ENCODE data around the gene CDS1. TPM values are rescaled to one million over a fixed set of nuclear protein-coding genes. Genes with fewer than 3 reads are reported as not detected.
A peak's percentile ranks its signal among the peaks of the same experiment; 100 is the strongest.
"Not testable (repeated sequence)": the region's sequence is repeated elsewhere in the genome, so short reads cannot be mapped to it uniquely, and the experiment has no call there.

Gene CDS1
- total RNA-seq, 2 donors from 2014 or later = 0.47 to 0.76 TPM

DNA sequence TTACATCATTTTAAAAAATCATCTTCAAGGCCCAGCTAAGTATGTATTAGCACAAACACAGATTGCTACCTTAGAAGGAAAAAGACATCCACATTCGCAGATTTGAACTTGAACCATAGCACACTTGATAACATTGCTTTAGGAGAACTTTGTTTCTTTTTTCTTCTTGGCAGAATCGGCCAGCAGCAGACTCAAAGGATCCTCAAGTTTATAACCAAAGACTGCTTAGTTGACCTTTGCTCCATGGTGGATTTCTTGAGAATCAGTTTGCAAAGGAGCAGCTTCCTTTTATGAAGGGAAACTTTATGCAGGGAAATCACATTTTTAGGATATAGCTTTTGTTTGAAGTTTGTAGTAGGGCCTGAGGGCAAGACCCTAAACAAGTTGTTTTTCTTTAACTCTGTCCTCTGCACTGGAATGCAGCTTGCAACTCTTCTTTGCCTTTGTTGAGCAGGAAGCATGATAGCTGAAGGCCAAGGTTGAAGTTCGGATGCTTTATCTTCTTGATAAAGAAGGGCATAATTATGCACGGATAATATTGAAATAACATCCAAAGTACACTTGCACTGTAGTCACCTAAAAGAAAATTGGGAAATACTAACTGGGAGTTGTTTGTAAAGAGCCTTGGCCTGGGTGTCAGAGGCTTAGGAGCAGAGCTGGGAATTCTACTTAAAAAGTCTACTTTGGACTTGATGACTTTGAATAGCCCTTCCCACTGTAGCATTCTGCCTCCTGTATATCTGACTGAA, 78.4 kb downstream of the CDS1 start:
- DNase-seq = no peak
- Mint-ChIP-seq H3K27me3 (no peaks in the 10 kb centered on the region), H3K4me1 (no peaks in the 10 kb centered on the region), H3K36me3 (ENCODE audit: low read depth) (no peaks in the 10 kb centered on the region), H3K4me3 (no peak overlapping the region), H3K27ac (no peak overlapping the region)
- H3K9me3 ChIP-seq (ENCODE audit: control insufficient read depth, low read length, poor library complexity, severe bottlenecking) = no peaks in the 10 kb centered on the region
- no peak for ATAC-seq

DNA sequence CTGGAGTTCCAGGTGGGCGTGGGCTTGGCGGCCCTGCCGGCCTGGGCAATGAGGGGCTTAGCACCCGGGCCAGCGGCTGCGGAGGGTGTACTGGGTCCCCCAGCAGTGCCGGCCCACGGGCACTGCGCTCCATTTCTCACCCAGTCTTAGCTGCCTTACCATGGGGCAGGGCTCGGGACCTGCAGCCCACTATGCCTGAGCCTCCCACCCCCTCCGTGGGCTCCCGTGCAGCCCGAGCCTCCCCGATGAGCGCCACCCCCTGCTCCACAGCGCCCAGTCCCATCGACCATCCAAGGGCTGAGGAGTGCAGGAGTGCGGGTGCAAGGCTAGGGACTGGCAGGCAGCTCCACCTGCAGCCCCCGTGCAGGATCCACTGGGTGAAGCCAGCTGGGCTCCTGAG, 81.8 kb downstream of the CDS1 start:
- not testable (repeated sequence) for H3K4me1 Mint-ChIP-seq; DNase-seq; ATAC-seq; H3K27ac Mint-ChIP-seq; H3K9me3 ChIP-seq (ENCODE audit: control insufficient read depth, low read length, poor library complexity, severe bottlenecking); H3K4me3 Mint-ChIP-seq; H3K36me3 Mint-ChIP-seq (ENCODE audit: low read depth); H3K27me3 Mint-ChIP-seq

DNA sequence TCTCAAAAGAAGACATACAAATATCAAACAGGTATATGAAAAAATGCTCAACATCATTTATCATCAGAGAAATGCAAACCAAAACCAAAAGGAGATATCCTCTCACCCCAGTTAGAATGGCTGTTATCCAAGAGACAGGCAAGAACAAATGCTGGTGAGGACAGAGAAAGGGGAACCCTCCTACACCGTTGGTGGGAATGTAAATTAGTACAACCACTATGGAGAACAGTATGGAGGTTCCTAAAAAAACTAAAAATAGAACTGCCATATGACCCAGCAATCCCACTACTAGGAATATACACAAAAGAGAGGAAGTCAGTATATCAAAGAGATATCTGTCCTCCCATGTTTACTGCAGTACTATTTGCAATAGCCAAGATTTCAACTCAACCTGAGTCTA, 83.5 kb downstream of the CDS1 start:
- ATAC-seq (no peak), DNase-seq (no peak)
- H3K27me3 Mint-ChIP-seq = no peaks in the 10 kb centered on the region
- H3K27ac Mint-ChIP-seq = no peak overlapping the region
- H3K9me3 ChIP-seq (ENCODE audit: control insufficient read depth, low read length, poor library complexity, severe bottlenecking) = no peaks in the 10 kb centered on the region
- H3K4me3 Mint-ChIP-seq = no peak overlapping the region
- H3K4me1 Mint-ChIP-seq = no peaks in the 10 kb centered on the region
- H3K36me3 Mint-ChIP-seq (ENCODE audit: low read depth) = no peaks in the 10 kb centered on the region

DNA sequence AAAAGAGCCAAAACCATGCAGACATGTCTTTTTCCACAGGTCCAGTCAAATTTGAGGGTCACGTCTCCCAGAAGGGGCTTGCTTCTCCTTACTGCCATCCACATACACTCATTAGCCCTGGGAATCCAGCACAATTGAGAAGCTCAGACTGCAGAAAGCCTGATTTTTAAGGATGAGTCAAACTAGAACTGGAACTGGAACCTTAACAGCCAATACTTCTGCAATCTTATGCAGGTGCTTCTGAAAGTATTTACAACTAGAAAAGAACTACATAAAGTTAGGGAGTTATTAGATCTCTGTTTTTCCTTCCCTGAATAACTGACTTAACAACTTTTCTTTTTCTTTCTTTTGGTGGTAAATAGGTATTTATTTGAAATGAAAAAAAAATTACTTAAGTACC, 86.3 kb downstream of the CDS1 start:
- ATAC-seq (no peak), DNase-seq (no peak)
- no peak overlapping the region for H3K27ac Mint-ChIP-seq
- no peaks in the 10 kb centered on the region for H3K4me1 Mint-ChIP-seq
- H3K4me3 Mint-ChIP-seq = no peak overlapping the region
- no peaks in the 10 kb centered on the region for H3K9me3 ChIP-seq (ENCODE audit: control insufficient read depth, low read length, poor library complexity, severe bottlenecking)
- H3K36me3 Mint-ChIP-seq (ENCODE audit: low read depth) = no peaks in the 10 kb centered on the region
- H3K27me3 Mint-ChIP-seq = no peaks in the 10 kb centered on the region

DNA sequence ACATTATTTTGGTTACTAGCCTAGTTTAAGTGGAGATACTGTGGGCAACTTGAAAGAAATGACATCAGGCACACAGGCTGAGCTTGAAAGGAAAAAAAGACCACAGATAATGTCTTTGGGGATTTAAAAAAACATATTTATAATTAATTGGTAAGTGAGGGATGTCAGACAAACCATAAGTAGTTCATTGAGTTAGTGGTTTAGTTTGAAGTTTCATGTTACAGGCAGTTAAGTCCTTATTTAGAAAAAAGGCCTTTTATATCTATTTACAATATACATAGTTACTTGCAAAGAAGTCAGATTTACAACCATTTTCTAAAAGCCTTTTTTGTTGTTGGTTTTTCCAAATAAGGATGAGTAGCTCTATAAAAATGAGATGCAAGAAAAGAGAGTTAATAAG, 89.2 kb downstream of the CDS1 start:
- ATAC-seq = no peak
- Mint-ChIP-seq H3K27me3 (peaks cover 5% of the 10 kb centered on the region), H3K4me1 (no peaks in the 10 kb centered on the region), H3K4me3 (no peak overlapping the region), H3K36me3 (ENCODE audit: low read depth) (no peaks in the 10 kb centered on the region), H3K27ac (no peak overlapping the region)
- no peak for DNase-seq
- no peaks in the 10 kb centered on the region for H3K9me3 ChIP-seq (ENCODE audit: control insufficient read depth, low read length, poor library complexity, severe bottlenecking)

DNA sequence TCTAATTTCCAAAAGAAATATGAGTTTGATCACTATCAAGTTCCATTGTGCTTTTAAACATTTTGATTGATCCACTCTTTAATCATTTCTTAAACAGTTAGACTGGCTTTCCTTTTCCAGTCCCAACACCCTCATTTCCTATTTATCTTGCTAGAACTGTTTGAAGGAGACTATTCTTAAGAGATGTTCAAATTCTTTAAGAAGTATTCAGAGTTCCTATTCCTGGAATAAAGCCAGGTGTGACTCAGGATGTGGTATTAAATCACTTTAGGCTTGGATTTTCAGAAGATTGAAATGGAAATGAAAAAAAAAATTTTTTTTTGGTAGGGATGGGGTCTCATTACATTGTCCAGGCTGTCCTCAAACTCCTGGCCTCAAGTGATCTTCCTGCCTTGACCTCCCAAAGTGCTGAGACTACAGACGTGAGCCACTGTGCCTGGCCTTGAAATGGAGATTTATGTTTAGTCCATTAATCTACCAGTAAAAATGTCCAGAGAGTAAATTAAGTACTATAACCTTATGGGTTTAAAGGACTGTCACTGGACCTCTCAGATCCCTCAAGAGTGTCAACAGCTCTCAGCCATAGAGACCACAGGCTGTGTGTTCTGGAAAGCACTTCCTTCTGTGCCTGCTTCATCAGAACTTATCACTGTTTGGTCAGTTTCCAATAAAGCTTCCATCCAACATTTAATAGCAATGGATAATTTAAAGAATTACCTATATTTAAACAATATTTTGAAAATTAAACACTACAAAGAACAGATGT, 90.7 kb downstream of the CDS1 start:
- Mint-ChIP-seq H3K36me3 (ENCODE audit: low read depth) (no peaks in the 10 kb centered on the region), H3K4me1 (no peaks in the 10 kb centered on the region), H3K4me3 (no peak overlapping the region), H3K27me3 (peaks cover 5% of the 10 kb centered on the region), H3K27ac (no peak overlapping the region)
- H3K9me3 ChIP-seq (ENCODE audit: control insufficient read depth, low read length, poor library complexity, severe bottlenecking) = no peaks in the 10 kb centered on the region
- DNase-seq = no peak
- no peak for ATAC-seq

DNA sequence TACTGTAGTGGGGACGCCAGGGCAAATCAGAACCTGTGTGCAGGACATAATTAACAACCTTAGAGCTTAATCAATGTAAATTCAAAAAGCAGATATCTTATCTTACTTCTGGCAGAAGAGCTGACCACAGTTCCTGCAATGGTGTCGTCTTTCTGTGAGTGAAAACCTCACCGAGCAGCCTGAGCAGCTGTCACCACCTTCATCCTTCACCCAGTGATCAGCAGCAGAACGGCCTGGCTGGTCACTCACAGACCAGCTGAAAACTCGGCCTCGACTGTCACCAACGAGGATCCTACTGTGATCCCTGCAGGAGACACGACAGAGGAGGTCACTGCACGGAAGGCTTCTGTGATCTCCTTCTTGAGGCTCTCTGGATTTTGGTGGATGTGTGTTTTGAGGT, 94.2 kb downstream of the CDS1 start:
- H3K36me3 Mint-ChIP-seq (ENCODE audit: low read depth) = no peaks in the 10 kb centered on the region
- H3K4me1 Mint-ChIP-seq = peaks cover 5% of the 10 kb centered on the region

DNA sequence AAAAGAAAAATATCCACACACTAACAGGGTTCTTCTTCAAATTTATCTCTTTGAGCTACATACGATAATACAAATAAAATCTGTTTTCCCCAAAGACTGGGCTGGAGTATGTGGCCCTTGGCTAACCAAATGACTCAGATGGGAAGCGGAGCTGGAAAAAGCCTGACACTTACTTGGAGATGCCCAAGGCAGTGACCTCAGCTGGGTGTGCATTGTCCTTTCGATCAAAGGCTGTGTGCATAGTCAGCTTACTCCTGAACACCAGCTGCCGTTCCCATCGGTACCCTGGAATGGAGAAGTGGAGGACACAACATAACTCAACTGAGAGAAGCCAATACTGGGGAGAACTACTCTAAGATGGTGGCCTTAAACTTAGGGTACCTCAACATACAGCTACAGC, 95.1 kb downstream of the CDS1 start:
- no peaks in the 10 kb centered on the region for H3K36me3 Mint-ChIP-seq (ENCODE audit: low read depth)
- H3K4me3 Mint-ChIP-seq = no peak overlapping the region
- H3K27ac Mint-ChIP-seq = no peak overlapping the region

More for the DNA sequence above, 94.2 kb downstream of the CDS1 start:
- Mint-ChIP-seq H3K27ac (no peak overlapping the region), H3K4me3 (no peak overlapping the region), H3K27me3 (peaks cover 10% of the 10 kb centered on the region)
- no peak for DNase-seq
- no peaks in the 10 kb centered on the region for H3K9me3 ChIP-seq (ENCODE audit: control insufficient read depth, low read length, poor library complexity, severe bottlenecking)
- ATAC-seq = no peak

DNA sequence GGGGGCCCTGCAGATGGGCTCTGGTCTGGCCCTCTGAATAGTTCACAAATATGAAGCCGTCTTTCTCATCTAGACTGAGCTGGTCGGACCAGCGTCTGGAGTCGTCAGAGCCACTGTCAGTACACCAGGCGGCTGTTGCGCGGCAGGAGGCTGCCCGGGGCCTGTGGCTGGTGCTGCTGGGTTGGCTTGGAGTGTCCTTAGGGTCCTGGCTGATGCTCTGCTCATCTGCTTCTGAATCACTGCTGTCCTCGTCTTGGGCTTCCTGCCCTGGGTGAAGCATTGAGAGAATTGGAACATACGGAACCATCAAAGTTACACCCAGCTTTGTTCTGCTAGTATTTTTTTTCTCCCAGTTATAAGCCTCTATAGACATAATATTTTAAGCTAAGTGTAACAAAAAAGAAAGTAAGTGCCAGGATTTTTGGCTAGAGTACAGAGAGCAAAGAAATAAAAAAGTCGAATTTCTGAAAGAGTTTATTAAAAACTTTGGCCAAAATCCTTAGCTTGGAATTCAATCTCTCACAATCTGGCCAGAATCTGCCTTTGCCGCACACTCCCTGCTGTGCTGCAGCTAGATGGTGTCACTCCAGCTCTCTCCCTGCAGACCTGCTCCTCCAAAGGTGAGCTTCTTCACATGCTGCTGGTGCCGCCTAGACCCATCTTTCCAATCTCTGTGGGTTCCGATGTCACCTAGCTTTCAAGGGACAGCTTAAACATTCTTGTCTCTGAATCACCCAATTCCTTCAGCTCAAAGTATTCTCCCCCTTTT, 96.2 kb downstream of the CDS1 start:
- H3K27ac Mint-ChIP-seq = no peak overlapping the region
- H3K27me3 Mint-ChIP-seq = peaks cover 10% of the 10 kb centered on the region
- no peaks in the 10 kb centered on the region for H3K36me3 Mint-ChIP-seq (ENCODE audit: low read depth)
- peaks cover 5% of the 10 kb centered on the region for H3K4me1 Mint-ChIP-seq
- no peak overlapping the region for H3K4me3 Mint-ChIP-seq
- DNase-seq (no peak), ATAC-seq (no peak)
- no peaks in the 10 kb centered on the region for H3K9me3 ChIP-seq (ENCODE audit: control insufficient read depth, low read length, poor library complexity, severe bottlenecking)

More for the DNA sequence above, 95.1 kb downstream of the CDS1 start:
- no peak for ATAC-seq
- H3K9me3 ChIP-seq (ENCODE audit: control insufficient read depth, low read length, poor library complexity, severe bottlenecking) = no peaks in the 10 kb centered on the region
- no peak for DNase-seq
- H3K4me1 Mint-ChIP-seq = peaks cover 5% of the 10 kb centered on the region
- peaks cover 10% of the 10 kb centered on the region for H3K27me3 Mint-ChIP-seq

DNA sequence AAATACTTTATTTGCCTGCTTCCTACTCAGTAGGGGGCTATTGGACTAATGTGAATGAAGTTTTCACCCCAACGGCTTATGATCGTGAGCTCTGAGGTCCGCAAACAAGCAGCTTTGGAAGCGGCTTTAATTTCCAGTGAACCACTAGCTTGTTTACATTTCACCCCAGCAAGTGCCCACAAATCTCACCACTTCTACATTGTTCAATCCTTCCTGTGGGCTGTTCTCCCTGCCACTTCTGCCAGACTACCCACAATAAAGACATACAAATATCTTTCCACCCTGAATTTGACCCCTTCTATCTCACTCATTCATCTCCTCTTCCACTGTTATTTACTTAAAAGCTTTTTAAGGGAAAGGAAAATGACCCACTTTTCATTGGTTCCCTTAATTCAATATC, 98.0 kb downstream of the CDS1 start:
- Mint-ChIP-seq H3K27ac (no peak overlapping the region), H3K4me1 (peaks cover 5% of the 10 kb centered on the region), H3K27me3 (peaks cover 6% of the 10 kb centered on the region), H3K36me3 (ENCODE audit: low read depth) (no peaks in the 10 kb centered on the region), H3K4me3 (no peak overlapping the region)
- no peaks in the 10 kb centered on the region for H3K9me3 ChIP-seq (ENCODE audit: control insufficient read depth, low read length, poor library complexity, severe bottlenecking)
- no peak for DNase-seq
- ATAC-seq = no peak

DNA sequence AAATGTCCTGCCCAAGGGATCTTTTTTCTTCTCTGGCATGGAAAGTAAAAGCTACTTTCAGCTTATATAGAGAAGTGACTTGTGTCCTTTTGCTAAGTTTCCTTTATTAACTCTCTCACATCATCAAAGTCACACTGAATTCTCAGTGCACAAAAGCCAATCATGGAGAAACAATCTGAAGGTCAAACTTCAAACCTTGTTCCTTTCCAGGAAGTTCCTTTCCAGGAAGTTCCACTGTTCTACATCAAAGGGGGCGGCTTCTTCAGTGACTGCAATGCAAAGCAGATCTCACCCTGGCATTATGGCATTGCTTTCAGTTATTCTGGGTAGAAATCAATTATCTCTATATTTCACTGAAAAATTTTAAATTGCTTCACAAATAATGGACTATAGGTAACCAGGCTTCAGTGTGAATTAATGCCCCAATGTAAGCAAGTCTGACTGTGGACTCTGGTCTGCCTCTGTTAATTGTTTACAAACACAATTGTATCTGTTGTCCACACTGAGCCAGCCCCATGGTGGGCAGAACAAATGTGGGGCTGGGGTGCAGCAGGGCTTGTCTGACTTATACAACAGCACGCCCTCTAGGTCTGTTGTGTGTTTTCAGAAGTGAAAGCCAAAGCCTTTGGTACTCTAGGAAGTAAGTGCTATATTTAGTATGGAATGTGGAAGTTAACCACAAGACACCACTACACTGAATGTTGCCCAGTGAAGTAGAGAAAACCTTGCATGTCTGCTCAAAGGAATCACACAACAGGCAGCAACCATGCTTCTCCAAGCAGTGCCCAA, 98.8 kb downstream of the CDS1 start:
- peak overlapping the region; percentile 22 for H3K27ac Mint-ChIP-seq

DNA sequence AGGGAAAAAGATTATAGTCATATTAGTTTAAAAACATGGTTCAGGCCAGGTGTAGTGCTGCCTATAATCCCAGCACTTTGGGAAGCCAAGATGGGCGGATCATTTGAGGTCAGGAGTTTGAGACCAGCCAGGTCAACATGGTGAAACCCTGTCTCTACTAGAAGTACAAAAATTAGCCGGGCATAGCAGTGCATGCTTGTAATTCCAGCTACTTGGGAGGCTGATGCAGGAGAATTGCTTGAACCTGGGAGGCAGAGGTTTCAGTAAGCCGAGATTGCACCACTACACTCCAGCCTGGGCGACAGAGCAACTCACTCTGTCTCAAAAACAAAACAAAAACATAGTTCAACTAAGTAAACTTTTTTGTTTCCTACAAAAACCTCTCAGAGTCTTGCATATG, 99.7 kb downstream of the CDS1 start:
- not testable (repeated sequence) for H3K36me3 Mint-ChIP-seq (ENCODE audit: low read depth); H3K4me3 Mint-ChIP-seq; H3K27ac Mint-ChIP-seq; DNase-seq; H3K27me3 Mint-ChIP-seq; H3K4me1 Mint-ChIP-seq; ATAC-seq; H3K9me3 ChIP-seq (ENCODE audit: control insufficient read depth, low read length, poor library complexity, severe bottlenecking)

More for the DNA sequence above, 98.8 kb downstream of the CDS1 start:
- Mint-ChIP-seq H3K36me3 (ENCODE audit: low read depth) (no peaks in the 10 kb centered on the region), H3K4me3 (no peak overlapping the region), H3K27me3 (peaks cover 5% of the 10 kb centered on the region), H3K4me1 (peaks cover 5% of the 10 kb centered on the region)
- DNase-seq (no peak), ATAC-seq (no peak)
- H3K9me3 ChIP-seq (ENCODE audit: control insufficient read depth, low read length, poor library complexity, severe bottlenecking) = no peaks in the 10 kb centered on the region

All from T-helper 17 cell (primary cell).